DOHH2 (cell line): ENCODE measurements around the gene APOBEC3B.

ENCODE experiments used
- H3F3A ChIP-seq: fragments of 200-600 bp; sonication (generic), shearing (Covaris generic); 2 replicates; pipeline ENCODE4 v1.6.0; 2016; ENCODE audit warnings: antibody characterized with exemption, mild to moderate bottlenecking; ENCODE audit not compliant: control insufficient read depth, insufficient read depth
- H3K27ac ChIP-seq: fragments of 200-600 bp; sonication (generic); 2 replicates; pipeline ENCODE4 v1.5.1; 2014; ENCODE audit warnings: low read depth, mild to moderate bottlenecking, low read length, moderate library complexity
- H3K27me3 ChIP-seq: fragments of 200-600 bp; sonication (generic); 2 replicates; pipeline ENCODE4 v1.6.1; 2014; ENCODE audit warnings: mild to moderate bottlenecking, low read length, mixed read lengths; ENCODE audit not compliant: control insufficient read depth
- H3K36me3 ChIP-seq: fragments of 200-600 bp; sonication (generic); 2 replicates; pipeline ENCODE4 v1.6.1; 2014; ENCODE audit warnings: mild to moderate bottlenecking, low read length, moderate library complexity, mixed read lengths; ENCODE audit not compliant: control insufficient read depth
- H3K4me1 ChIP-seq: fragments of 200-600 bp; sonication (generic); 2 replicates; pipeline ENCODE4 v1.6.1; 2014; ENCODE audit warnings: mild to moderate bottlenecking, low read length, mixed read lengths; ENCODE audit not compliant: control insufficient read depth
- H3K4me2 ChIP-seq: fragments of 200-600 bp; sonication (generic); 2 replicates; pipeline ENCODE4 v1.6.0; 2014; ENCODE audit warnings: mild to moderate bottlenecking, low read length, moderate library complexity
- H3K4me3 ChIP-seq: fragments of 200-600 bp; sonication (generic); 2 replicates; pipeline ENCODE4 v1.5.1; 2014; ENCODE audit warnings: mild to moderate bottlenecking, low read length, mixed read lengths
- H3K79me2 ChIP-seq: fragments of 200-600 bp; sonication (generic); 2 replicates; pipeline ENCODE4 v1.6.1; 2014; ENCODE audit warnings: mild to moderate bottlenecking, low read length, mixed read lengths; ENCODE audit not compliant: control insufficient read depth
- H3K9me2 ChIP-seq: fragments of 200-600 bp; sonication (generic); replicated peaks from 2 replicates; pipeline ENCODE4 v1.6.1; 2014; ENCODE audit warnings: mild to moderate bottlenecking, low read length, mixed read lengths; ENCODE audit not compliant: control insufficient read depth
- H3K9me3 ChIP-seq: fragments of 200-600 bp; sonication (generic); 2 replicates; pipeline ENCODE4 v1.6.1; 2014; ENCODE audit warnings: antibody characterized with exemption, low read length, mixed read lengths; ENCODE audit not compliant: control insufficient read depth, insufficient read depth
- H4K20me1 ChIP-seq: fragments of 200-600 bp; sonication (generic); 2 replicates; pipeline ENCODE4 v1.6.0; 2014; ENCODE audit warnings: low read depth, mild to moderate bottlenecking, antibody characterized with exemption, low read length, moderate library complexity; ENCODE audit not compliant: control insufficient read depth, insufficient read depth
- EZH2phosphoT487 ChIP-seq: fragments of 200-600 bp; sonication (generic); IDR thresholded peaks from 2 replicates; pipeline ENCODE4 v1.6.1; 2017; ENCODE audit warnings: borderline replicate concordance, mild to moderate bottlenecking, antibody characterized with exemption, low read length, moderate library complexity, mixed read lengths
- TF ChIP-seq, protein P1 (sequence below): fragments of 200-600 bp; sonication (generic); IDR thresholded peaks from one replicate; pipeline ENCODE4 v1.5.1; 2014; ENCODE audit warnings: antibody characterized with exemption, mild to moderate bottlenecking, low read depth, low read length; ENCODE audit not compliant: poor library complexity, severe bottlenecking

APOBEC3B gene

GRCh38 chr22:38948181-38948940, 33.8 kb upstream of the APOBEC3B start:
- Histone ChIP-seq H3K9me2 (no peaks in the 10 kb centered on the region), H4K20me1 (no peaks in the 10 kb centered on the region), H3K27me3 (peaks cover 42% of the 10 kb centered on the region), H3K27ac (no peak overlapping the region), H3K36me3 (no peaks in the 10 kb centered on the region), H3K4me1 (peaks cover 2% of the 10 kb centered on the region; the same call in 1 of the 2 replicates), H3K9me3 (no peaks in the 10 kb centered on the region), H3K79me2 (no peaks in the 10 kb centered on the region), H3K4me3 (no peak overlapping the region), H3K4me2 (no peak overlapping the region), H3F3A (no peaks in the 10 kb centered on the region)
- TF ChIP-seq, protein P1, sequence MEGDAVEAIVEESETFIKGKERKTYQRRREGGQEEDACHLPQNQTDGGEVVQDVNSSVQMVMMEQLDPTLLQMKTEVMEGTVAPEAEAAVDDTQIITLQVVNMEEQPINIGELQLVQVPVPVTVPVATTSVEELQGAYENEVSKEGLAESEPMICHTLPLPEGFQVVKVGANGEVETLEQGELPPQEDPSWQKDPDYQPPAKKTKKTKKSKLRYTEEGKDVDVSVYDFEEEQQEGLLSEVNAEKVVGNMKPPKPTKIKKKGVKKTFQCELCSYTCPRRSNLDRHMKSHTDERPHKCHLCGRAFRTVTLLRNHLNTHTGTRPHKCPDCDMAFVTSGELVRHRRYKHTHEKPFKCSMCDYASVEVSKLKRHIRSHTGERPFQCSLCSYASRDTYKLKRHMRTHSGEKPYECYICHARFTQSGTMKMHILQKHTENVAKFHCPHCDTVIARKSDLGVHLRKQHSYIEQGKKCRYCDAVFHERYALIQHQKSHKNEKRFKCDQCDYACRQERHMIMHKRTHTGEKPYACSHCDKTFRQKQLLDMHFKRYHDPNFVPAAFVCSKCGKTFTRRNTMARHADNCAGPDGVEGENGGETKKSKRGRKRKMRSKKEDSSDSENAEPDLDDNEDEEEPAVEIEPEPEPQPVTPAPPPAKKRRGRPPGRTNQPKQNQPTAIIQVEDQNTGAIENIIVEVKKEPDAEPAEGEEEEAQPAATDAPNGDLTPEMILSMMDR, result no peak
- no peak for TF ChIP-seq EZH2phosphoT487

- H3K4me2 ChIP-seq, result no peak overlapping the region
- H3K4me1 ChIP-seq, result no peaks in the 10 kb centered on the region
- H3K27me3 ChIP-seq, result peaks cover 30% of the 10 kb centered on the region
- H3F3A ChIP-seq, result no peaks in the 10 kb centered on the region
- H3K9me3 ChIP-seq, result no peaks in the 10 kb centered on the region
- H3K9me2 ChIP-seq, result no peaks in the 10 kb centered on the region
- no peaks in the 10 kb centered on the region for H3K79me2 ChIP-seq
- no peak overlapping the region for H3K27ac ChIP-seq
- TF ChIP-seq, protein P1, result no peak
- no peak for TF ChIP-seq EZH2phosphoT487
- no peaks in the 10 kb centered on the region for H4K20me1 ChIP-seq
- H3K4me3 ChIP-seq, result no peak overlapping the region
- H3K36me3 ChIP-seq, result no peaks in the 10 kb centered on the region
Observed at GRCh38 chr22:38949889-38950405, 32.2 kb upstream of the APOBEC3B start.

- Histone ChIP-seq H3K9me2 (no peaks in the 10 kb centered on the region), H3K36me3 (no peaks in the 10 kb centered on the region), H3K27ac (no peak overlapping the region), H3K79me2 (no peaks in the 10 kb centered on the region), H3K27me3 (peaks cover 30% of the 10 kb centered on the region), H3K4me2 (no peak overlapping the region), H3K9me3 (no peaks in the 10 kb centered on the region), H3K4me1 (no peaks in the 10 kb centered on the region), H4K20me1 (no peaks in the 10 kb centered on the region), H3F3A (no peaks in the 10 kb centered on the region), H3K4me3 (no peak overlapping the region)
- no peak for TF ChIP-seq EZH2phosphoT487
- TF ChIP-seq, protein P1, result no peak
Observed at GRCh38 chr22:38950527-38951295, 31.4 kb upstream of the APOBEC3B start.
